ENCODE measurements around the gene MNDA.

GRCh38 chr1:158809256-158809655 is 21.9 kb upstream of the MNDA start:
- no peak for TF ChIP-seq CTCF (conservative IDR thresholded peaks at IDR 0.05; ENCODE audit: low read depth, low read length)
- no peak for TF ChIP-seq EZH2 (IDR thresholded peaks at IDR 0.05; ENCODE audit: borderline replicate concordance, low read depth, low read length, poor library complexity, severe bottlenecking)

Measured in A673 (cell line).